Central memory CD8-positive, alpha-beta T cell (primary cell): Measurements from ENCODE around the gene CUX1.
A peak's percentile ranks its signal among the peaks of the same experiment; 100 is the strongest.
"Not testable (repeated sequence)": the region's sequence is repeated elsewhere in the genome, so short reads cannot be mapped to it uniquely, and the experiment has no call there.

Source experiments
- ATAC-seq: fragments of 150-1000 bp; cut with Tn5 transposase; replicated peaks from 2 replicates; pipeline ENCODE4 v1.10.0; 2022; ENCODE audit warnings: mild to moderate bottlenecking, moderate FRiP score, moderate number of reproducible peaks; ENCODE audit not compliant: poor library complexity, severe bottlenecking; ENCODE audit errors: extremely low read depth
- DNase-seq, 2 donors: peaks; one replicate each; pipeline ENCODE4 v3.0.0; 2021; ENCODE audit warnings: low spot score in 2 of 2
- H3K27ac Mint-ChIP-seq: one replicate; pipeline ENCODE4 v1.8.0; 2022; ENCODE audit warnings: low read depth, mild to moderate bottlenecking, moderate library complexity, mixed read lengths
- H3K27me3 Mint-ChIP-seq: one replicate; pipeline ENCODE4 v1.8.0; 2022; ENCODE audit warnings: mixed read lengths
- H3K36me3 Mint-ChIP-seq: one replicate; pipeline ENCODE4 v1.8.0; 2022; ENCODE audit warnings: mild to moderate bottlenecking, moderate library complexity, mixed read lengths; ENCODE audit not compliant: insufficient read depth
- H3K4me1 Mint-ChIP-seq: one replicate; pipeline ENCODE4 v1.8.0; 2022; ENCODE audit warnings: mixed read lengths
- H3K4me3 Mint-ChIP-seq: one replicate; pipeline ENCODE4 v1.8.0; 2022; ENCODE audit warnings: mild to moderate bottlenecking, moderate library complexity, mixed read lengths
- H3K9me3 Mint-ChIP-seq: one replicate; pipeline ENCODE4 v1.8.0; 2022; ENCODE audit warnings: mixed read lengths

Gene CUX1

GRCh38 chr7:101783381-101784181 is 33.8 kb upstream of the CUX1 start:
- ATAC-seq (no peak), DNase-seq (no peak)
- H3K4me3 Mint-ChIP-seq, result no peak overlapping the region
- peaks cover 32% of the 10 kb centered on the region for H3K27me3 Mint-ChIP-seq
- H3K36me3 Mint-ChIP-seq, result no peaks in the 10 kb centered on the region
- H3K4me1 Mint-ChIP-seq, result peaks cover 4% of the 10 kb centered on the region
- no peaks in the 10 kb centered on the region for H3K9me3 Mint-ChIP-seq
- H3K27ac Mint-ChIP-seq, result no peak overlapping the region

- peaks cover 4% of the 10 kb centered on the region for H3K4me1 Mint-ChIP-seq
- DNase-seq (no peak), ATAC-seq (no peak)
- H3K27me3 Mint-ChIP-seq, result peaks cover 31% of the 10 kb centered on the region
- no peaks in the 10 kb centered on the region for H3K36me3 Mint-ChIP-seq
- H3K9me3 Mint-ChIP-seq, result no peaks in the 10 kb centered on the region
- no peak overlapping the region for H3K4me3 Mint-ChIP-seq
- no peak overlapping the region for H3K27ac Mint-ChIP-seq
Observed at GRCh38 chr7:101784292-101785127, 32.9 kb upstream of the CUX1 start.

GRCh38 chr7:101787864-101788263 is 29.6 kb upstream of the CUX1 start:
- no peaks in the 10 kb centered on the region for H3K9me3 Mint-ChIP-seq
- no peak for DNase-seq
- no peaks in the 10 kb centered on the region for H3K36me3 Mint-ChIP-seq
- no peak overlapping the region for H3K4me3 Mint-ChIP-seq
- no peak overlapping the region for H3K27ac Mint-ChIP-seq
- H3K27me3 Mint-ChIP-seq, result peaks cover 31% of the 10 kb centered on the region
- peaks cover 4% of the 10 kb centered on the region for H3K4me1 Mint-ChIP-seq
- no peak for ATAC-seq

GRCh38 chr7:101788517-101788916 is 28.9 kb upstream of the CUX1 start:
- peaks cover 29% of the 10 kb centered on the region for H3K27me3 Mint-ChIP-seq
- DNase-seq, result no peak
- no peak for ATAC-seq
- H3K27ac Mint-ChIP-seq, result no peak overlapping the region
- H3K9me3 Mint-ChIP-seq, result no peaks in the 10 kb centered on the region
- H3K36me3 Mint-ChIP-seq, result no peaks in the 10 kb centered on the region
- H3K4me3 Mint-ChIP-seq, result no peak overlapping the region
- H3K4me1 Mint-ChIP-seq, result peaks cover 4% of the 10 kb centered on the region

- H3K4me3 Mint-ChIP-seq, result no peak overlapping the region
- H3K27me3 Mint-ChIP-seq, result peaks cover 7% of the 10 kb centered on the region
- H3K27ac Mint-ChIP-seq, result no peak overlapping the region
- no peaks in the 10 kb centered on the region for H3K36me3 Mint-ChIP-seq
- no peaks in the 10 kb centered on the region for H3K4me1 Mint-ChIP-seq
- H3K9me3 Mint-ChIP-seq, result no peaks in the 10 kb centered on the region
- DNase-seq (no peak), ATAC-seq (no peak)
Observed at GRCh38 chr7:101790566-101791293, 26.7 kb upstream of the CUX1 start.

- no peak overlapping the region for H3K27ac Mint-ChIP-seq
- no peak for DNase-seq
- no peak for ATAC-seq
Observed at GRCh38 chr7:101792051-101792681, 25.3 kb upstream of the CUX1 start.

GRCh38 chr7:101792682-101793071 is 24.7 kb upstream of the CUX1 start:
- ATAC-seq, H3K27ac Mint-ChIP-seq, H3K4me3 Mint-ChIP-seq, H3K36me3 Mint-ChIP-seq, DNase-seq, H3K4me1 Mint-ChIP-seq, H3K9me3 Mint-ChIP-seq, H3K27me3 Mint-ChIP-seq: not testable (repeated sequence)

More at GRCh38 chr7:101792051-101792681, 25.3 kb upstream of the CUX1 start:
- H3K9me3 Mint-ChIP-seq, result no peaks in the 10 kb centered on the region
- no peak overlapping the region for H3K4me3 Mint-ChIP-seq
- no peaks in the 10 kb centered on the region for H3K36me3 Mint-ChIP-seq
- no peaks in the 10 kb centered on the region for H3K27me3 Mint-ChIP-seq
- H3K4me1 Mint-ChIP-seq, result no peaks in the 10 kb centered on the region

GRCh38 chr7:101795461-101795860 is 22.0 kb upstream of the CUX1 start:
- Mint-ChIP-seq H3K4me3 (no peak overlapping the region), H3K4me1 (no peaks in the 10 kb centered on the region), H3K9me3 (no peaks in the 10 kb centered on the region), H3K36me3 (no peaks in the 10 kb centered on the region), H3K27me3 (no peaks in the 10 kb centered on the region), H3K27ac (no peak overlapping the region)
- ATAC-seq (no peak), DNase-seq (no peak)

GRCh38 chr7:101798173-101798572 is 19.3 kb upstream of the CUX1 start:
- DNase-seq, H3K4me1 Mint-ChIP-seq, H3K4me3 Mint-ChIP-seq, ATAC-seq, H3K36me3 Mint-ChIP-seq, H3K27ac Mint-ChIP-seq, H3K9me3 Mint-ChIP-seq, H3K27me3 Mint-ChIP-seq: not testable (repeated sequence)

GRCh38 chr7:101803203-101804087 is 14.0 kb upstream of the CUX1 start:
- ATAC-seq (no peak), DNase-seq (no peak)
- no peaks in the 10 kb centered on the region for H3K9me3 Mint-ChIP-seq
- H3K27ac Mint-ChIP-seq, result peak overlapping the region; percentile 36
- H3K27me3 Mint-ChIP-seq, result peaks cover 12% of the 10 kb centered on the region
- peaks cover 3% of the 10 kb centered on the region for H3K36me3 Mint-ChIP-seq
- peaks cover 21% of the 10 kb centered on the region for H3K4me1 Mint-ChIP-seq
- H3K4me3 Mint-ChIP-seq, result peak overlapping the region; percentile 69

GRCh38 chr7:101804088-101804963 is 13.1 kb upstream of the CUX1 start:
- H3K27me3 Mint-ChIP-seq, result peaks cover 12% of the 10 kb centered on the region
- DNase-seq (peak in 1 of 2 donors; percentile 12), ATAC-seq (peak; percentile 88)
- H3K27ac Mint-ChIP-seq, result peak overlapping the region; percentile 36
- peak overlapping the region; percentile 69 for H3K4me3 Mint-ChIP-seq
- no peaks in the 10 kb centered on the region for H3K9me3 Mint-ChIP-seq
- peaks cover 21% of the 10 kb centered on the region for H3K4me1 Mint-ChIP-seq
- H3K36me3 Mint-ChIP-seq, result peaks cover 3% of the 10 kb centered on the region
